Astrocyte (in vitro differentiated cells and primary cell): ENCODE results near the gene PDX1. TPM values are rescaled to one million over a fixed set of nuclear protein-coding genes. Genes with fewer than 3 reads are reported as not detected.
"Not testable (repeated sequence)": the region's sequence is repeated elsewhere in the genome, so short reads cannot be mapped to it uniquely, and the experiment has no call there.

Experiments used
- DNase-seq: peaks from one replicate; pipeline ENCODE4 v3.0.0-alpha.2; 2010; ENCODE audit warnings: low read depth
- FAIRE-seq: peaks from 2 replicates; lab custom pipeline; 2011; peaks lifted over from hg19 to GRCh38; lab: Jason Lieb, UNC
- H2AFZ ChIP-seq: 2 replicates; pipeline ENCODE4 v1.6.0; 2012; ENCODE audit warnings: low read depth, low read length, inconsistent platforms
- H3K27ac ChIP-seq: 2 replicates; pipeline ENCODE4 v1.5.1; 2011; ENCODE audit warnings: low read depth, low read length, inconsistent platforms
- H3K27me3 ChIP-seq: 2 replicates; pipeline ENCODE4 v1.6.0; 2011; ENCODE audit warnings: low read length, inconsistent platforms; ENCODE audit not compliant: insufficient read depth
- H3K36me3 ChIP-seq: 2 replicates; pipeline ENCODE4 v1.5.1; 2011; ENCODE audit warnings: low read length, inconsistent platforms; ENCODE audit not compliant: insufficient read depth
- H3K4me1 ChIP-seq: 2 replicates; pipeline ENCODE4 v1.5.1; 2011; ENCODE audit warnings: low read length, inconsistent platforms; ENCODE audit not compliant: insufficient read depth
- H3K4me2 ChIP-seq: 2 replicates; pipeline ENCODE4 v1.6.0; 2012; ENCODE audit warnings: low read length, inconsistent platforms
- H3K4me3 ChIP-seq: 2 replicates; pipeline ENCODE4 v1.5.1; 2011; ENCODE audit warnings: low read depth, mild to moderate bottlenecking, low read length, inconsistent platforms; ENCODE audit not compliant: insufficient read depth
- H3K79me2 ChIP-seq: 2 replicates; pipeline ENCODE4 v1.6.0; 2012; ENCODE audit warnings: mild to moderate bottlenecking, low read length, inconsistent platforms; ENCODE audit not compliant: insufficient read depth
- H3K9ac ChIP-seq: 2 replicates; pipeline ENCODE4 v1.6.0; 2012; ENCODE audit warnings: mild to moderate bottlenecking, low read length, inconsistent platforms
- H3K9me3 ChIP-seq: 2 replicates; pipeline ENCODE4 v1.5.1; 2012; ENCODE audit warnings: low read depth, mild to moderate bottlenecking, low read length, inconsistent platforms; ENCODE audit not compliant: insufficient read depth
- H4K20me1 ChIP-seq: 2 replicates; pipeline ENCODE4 v1.6.0; 2012; ENCODE audit warnings: low read length, inconsistent platforms; ENCODE audit not compliant: insufficient read depth
- H3K27ac Mint-ChIP-seq: one replicate; pipeline ENCODE4 v1.8.0; 2021; ENCODE audit warnings: mild to moderate bottlenecking, mixed read lengths; ENCODE audit not compliant: unreplicated experiment
- H3K27me3 Mint-ChIP-seq: one replicate; pipeline ENCODE4 v1.8.0; 2021; ENCODE audit warnings: low read depth, mixed read lengths; ENCODE audit not compliant: unreplicated experiment
- H3K36me3 Mint-ChIP-seq: one replicate; pipeline ENCODE4 v1.8.0; 2021; ENCODE audit warnings: low read depth, mixed read lengths; ENCODE audit not compliant: unreplicated experiment
- H3K4me1 Mint-ChIP-seq: one replicate; pipeline ENCODE4 v1.8.0; 2021; ENCODE audit warnings: low read depth, mixed read lengths; ENCODE audit not compliant: unreplicated experiment
- H3K4me3 Mint-ChIP-seq: one replicate; pipeline ENCODE4 v1.8.0; 2021; ENCODE audit warnings: mild to moderate bottlenecking, moderate library complexity, mixed read lengths; ENCODE audit not compliant: unreplicated experiment
- H3K9me3 Mint-ChIP-seq: one replicate; pipeline ENCODE4 v1.8.0; 2021; ENCODE audit warnings: mild to moderate bottlenecking, mixed read lengths; ENCODE audit not compliant: unreplicated experiment
- CTCF ChIP-seq: IDR thresholded peaks from 2 replicates; pipeline ENCODE4 v1.5.1; 2011; ENCODE audit warnings: low read depth, mild to moderate bottlenecking, inconsistent platforms, low read length, moderate library complexity; ENCODE audit not compliant: insufficient read depth
- EZH2 ChIP-seq: IDR thresholded peaks from 2 replicates; pipeline ENCODE4 v1.6.1; 2012; ENCODE audit warnings: mild to moderate bottlenecking, low read length, inconsistent platforms; ENCODE audit not compliant: insufficient read depth
- total RNA-seq: library from RNA; stranded (reverse); gene quantifications from 2 replicates; pipeline ENCODE4 v1.2.1, GENCODE V29; 2021

PDX1 gene
- total RNA-seq, 1 donor from 2014 or later = not detected

- no peaks in the 10 kb centered on the region for H3K36me3 ChIP-seq
- no peaks in the 10 kb centered on the region for H3K4me1 Mint-ChIP-seq
These were observed 43.7 kb downstream of the PDX1 start for GRCh38 chr13:27963491-27963890.

GRCh38 chr13:27964206-27964605, 44.4 kb downstream of the PDX1 start:
- H4K20me1 ChIP-seq, H3K36me3 Mint-ChIP-seq, H3K4me1 Mint-ChIP-seq, DNase-seq, H3K79me2 ChIP-seq, H3K36me3 ChIP-seq, H3K27ac Mint-ChIP-seq, H3K4me2 ChIP-seq, H3K9me3 ChIP-seq, H3K27ac ChIP-seq, H3K4me3 Mint-ChIP-seq, H3K9ac ChIP-seq, H3K4me3 ChIP-seq, H3K4me1 ChIP-seq, FAIRE-seq, H3K9me3 Mint-ChIP-seq, H2AFZ ChIP-seq: not testable (repeated sequence)
- peaks cover 80% of the 10 kb centered on the region for H3K27me3 Mint-ChIP-seq
- H3K27me3 ChIP-seq = peaks cover 94% of the 10 kb centered on the region

More at GRCh38 chr13:27963491-27963890, 43.7 kb downstream of the PDX1 start:
- FAIRE-seq (no peak), DNase-seq (no peak)
- H3K79me2 ChIP-seq = no peaks in the 10 kb centered on the region
- H3K4me3 ChIP-seq = no peak overlapping the region
- Mint-ChIP-seq H3K27ac (no peak overlapping the region), H3K4me3 (no peak overlapping the region), H3K9me3 (peaks cover 4% of the 10 kb centered on the region), H3K27me3 (peaks cover 85% of the 10 kb centered on the region), H3K36me3 (no peaks in the 10 kb centered on the region)
- no peak overlapping the region for H3K4me2 ChIP-seq
- no peak overlapping the region for H3K27ac ChIP-seq
- no peaks in the 10 kb centered on the region for H4K20me1 ChIP-seq
- H3K9ac ChIP-seq = no peak overlapping the region
- TF ChIP-seq EZH2 (no peak), CTCF (no peak)
- H3K9me3 ChIP-seq = no peaks in the 10 kb centered on the region
- peaks cover 95% of the 10 kb centered on the region for H3K27me3 ChIP-seq
- H3K4me1 ChIP-seq = peaks cover 3% of the 10 kb centered on the region
- no peak overlapping the region for H2AFZ ChIP-seq

- Mint-ChIP-seq H3K27ac (peak overlapping the region; percentile 58), H3K36me3 (no peaks in the 10 kb centered on the region), H3K27me3 (peaks cover 81% of the 10 kb centered on the region), H3K4me3 (no peak overlapping the region), H3K4me1 (peaks cover under 1% of the 10 kb centered on the region), H3K9me3 (peaks cover 12% of the 10 kb centered on the region)
- no peaks in the 10 kb centered on the region for H3K36me3 ChIP-seq
- H3K9ac ChIP-seq = no peak overlapping the region
- no peak for TF ChIP-seq EZH2
- TF ChIP-seq CTCF = no peak
- DNase-seq (no peak), FAIRE-seq (no peak)
- no peaks in the 10 kb centered on the region for H3K9me3 ChIP-seq
- no peak overlapping the region for H3K27ac ChIP-seq
- peaks cover 94% of the 10 kb centered on the region for H3K27me3 ChIP-seq
- peaks cover 3% of the 10 kb centered on the region for H3K4me1 ChIP-seq
- H4K20me1 ChIP-seq = no peaks in the 10 kb centered on the region
- no peak overlapping the region for H3K4me3 ChIP-seq
- no peak overlapping the region for H2AFZ ChIP-seq
- no peak overlapping the region for H3K4me2 ChIP-seq
- H3K79me2 ChIP-seq = no peaks in the 10 kb centered on the region
These were observed 45.0 kb downstream of the PDX1 start for GRCh38 chr13:27964741-27965323.
